Liver (tissue), 3 donors: ENCODE data around the gene PFKP.

Source experiments
- ATF3 ChIP-seq: IDR thresholded peaks from 2 replicates; pipeline ENCODE4 v1.6.1; 2016; ENCODE audit warnings: antibody characterized with exemption
- CTCF ChIP-seq: fragments of 150-350 bp; IDR thresholded peaks from 2 replicates; pipeline ENCODE4 v1.5.1; 2017; ENCODE audit warnings: improper control_type of control experiment, low read depth, low read length; ENCODE audit not compliant: missing input control
- EGR1 ChIP-seq, 2 donors: IDR thresholded peaks; 2 replicates each; pipeline ENCODE4 v1.6.1; 2016 to 2018; ENCODE audit warnings: antibody characterized with exemption in 2 of 2, low read depth in 2 of 2
- FOXA1 ChIP-seq: IDR thresholded peaks from 2 replicates; pipeline ENCODE4 v1.6.1; 2016; ENCODE audit warnings: antibody characterized with exemption
- FOXA2 ChIP-seq: IDR thresholded peaks from 2 replicates; pipeline ENCODE4 v1.6.1; 2016; ENCODE audit warnings: antibody characterized with exemption
- HNF4A ChIP-seq, 2 donors: conservative IDR thresholded peaks; 2 replicates each; pipeline ENCODE4 v1.6.1; 2016; ENCODE audit warnings: antibody characterized with exemption in 2 of 2, mild to moderate bottlenecking in 2 of 2
- MAX ChIP-seq: IDR thresholded peaks from 2 replicates; pipeline ENCODE4 v1.6.1; 2016; ENCODE audit warnings: antibody characterized with exemption
- REST ChIP-seq: IDR thresholded peaks from 2 replicates; pipeline ENCODE4 v1.6.1; 2016; ENCODE audit warnings: antibody characterized with exemption, mild to moderate bottlenecking
- ZBTB33 ChIP-seq: IDR thresholded peaks from 2 replicates; pipeline ENCODE4 v1.6.1; 2016; ENCODE audit warnings: antibody characterized with exemption
- donor health status: healthy.
- donor health status: healthy.

GRCh38 chr10:3099291-3100092 is 32.1 kb downstream of the PFKP start:
- TF ChIP-seq MAX (no peak), EGR1 (IDR thresholded peaks at IDR 0.05; ENCODE audit: low read depth in 2 of 2) (no peak), CTCF (no peak), ATF3 (no peak), FOXA2 (no peak), REST (no peak), HNF4A (conservative IDR thresholded peaks at IDR 0.05) (no peak), ZBTB33 (no peak), FOXA1 (no peak)
